Loucy (cell line): ENCODE results near the gene MEIS1.

Experiments used
- CTCF ChIP-seq: fragments of 200-600 bp; sonication (generic); conservative IDR thresholded peaks from 2 replicates; pipeline ENCODE4 v1.5.1; 2014; ENCODE audit warnings: mild to moderate bottlenecking, antibody characterized with exemption, low read length
- EZH2phosphoT487 ChIP-seq: fragments of 200-600 bp; IDR thresholded peaks from 2 replicates; pipeline ENCODE4 v1.6.1; 2018; ENCODE audit warnings: antibody characterized with exemption, mild to moderate bottlenecking, moderate library complexity, borderline replicate concordance

GRCh38 chr2:66462501-66462825 lies 27.5 kb downstream of the MEIS1 start:
- TF ChIP-seq CTCF (no peak), EZH2phosphoT487 (no peak)
